ENCODE data around the gene SINHCAF. TPM values are rescaled to one million over a fixed set of nuclear protein-coding genes. Genes with fewer than 3 reads are reported as not detected.
"Not testable (repeated sequence)": the region's sequence is repeated elsewhere in the genome, so short reads cannot be mapped to it uniquely, and the experiment has no call there.

Gene SINHCAF
- total RNA-seq = 100 to 1,000 TPM; 107 to 123 TPM

- POLR2A ChIA-PET = interaction anchor here (0.6 to 1.4 kb wide), 18 partner anchors 8 to 1998 kb away, joined by 3 to 13 read pairs (median 3); partner anchors contain the start of genes AMN1, DDX11 and DENND5B
- H3K36me3 Mint-ChIP-seq (ENCODE audit: low read depth) = peaks cover 12% of the 10 kb centered on the region
Measured at GRCh38 chr12:31325877-31326631, at the start of gene SINHCAF. SINHCAF (minus strand) TSS chr12:31326150; CDS start chr12:31298204, 27,946 bp downstream.

GRCh38 chr12:31375422-31375821, 49.5 kb upstream of the SINHCAF start:
- H3K4me3 Mint-ChIP-seq; DNase-seq; H3K27ac Mint-ChIP-seq; H3K4me1 Mint-ChIP-seq; POLR2A ChIA-PET; H3K36me3 Mint-ChIP-seq (ENCODE audit: low read depth); H3K27me3 Mint-ChIP-seq; H3K9me3 Mint-ChIP-seq: not testable (repeated sequence)
- CTCF ChIA-PET = interaction anchor here (1.2 kb wide), 1 partner anchor 278 kb away, joined by 3 read pairs; no protein-coding TSS in a partner anchor

More at GRCh38 chr12:31325877-31326631, at the start of gene SINHCAF:
- Mint-ChIP-seq H3K27me3 (peaks cover 4% of the 10 kb centered on the region), H3K4me1 (peaks cover 27% of the 10 kb centered on the region), H3K9me3 (no peaks in the 10 kb centered on the region), H3K27ac (peak within 1 kb of the TSS; percentile 95), H3K4me3 (peak within 1 kb of the TSS; percentile 82)
- CTCF ChIA-PET = interaction anchor here (0.7 to 1.1 kb wide), 4 partner anchors 9 to 617 kb away, joined by 3 to 9 read pairs (median 5); no protein-coding TSS in a partner anchor
- DNase-seq = peak; percentile 99

- Mint-ChIP-seq H3K27me3 (peaks cover 1% of the 10 kb centered on the region), H3K9me3 (no peaks in the 10 kb centered on the region), H3K27ac (no peak overlapping the region), H3K4me1 (no peaks in the 10 kb centered on the region), H3K4me3 (no peak overlapping the region), H3K36me3 (ENCODE audit: low read depth) (no peaks in the 10 kb centered on the region)
- POLR2A ChIA-PET = no interaction called here
- DNase-seq = no peak
- CTCF ChIA-PET = interaction anchor here (0.9 kb wide), 1 partner anchor 99 kb away, joined by 3 read pairs; no protein-coding TSS in a partner anchor
Measured at GRCh38 chr12:31371256-31371620, 45.3 kb upstream of the SINHCAF start.

GRCh38 chr12:31370531-31371255, 44.7 kb upstream of the SINHCAF start:
- Mint-ChIP-seq H3K36me3 (ENCODE audit: low read depth) (no peaks in the 10 kb centered on the region), H3K9me3 (no peaks in the 10 kb centered on the region), H3K27ac (no peak overlapping the region), H3K27me3 (peaks cover 1% of the 10 kb centered on the region), H3K4me3 (no peak overlapping the region), H3K4me1 (no peaks in the 10 kb centered on the region)
- no peak for DNase-seq
- ChIA-PET CTCF (interaction anchor here (0.9 kb wide), 1 partner anchor 99 kb away, joined by 3 read pairs; no protein-coding TSS in a partner anchor), POLR2A (interaction anchor here (0.6 kb wide), 1 partner anchor 8 kb away, joined by 3 read pairs; no protein-coding TSS in a partner anchor)

GRCh38 chr12:31369712-31370521, 44.0 kb upstream of the SINHCAF start:
- ChIA-PET CTCF (no interaction called here), POLR2A (interaction anchor here (0.6 kb wide), 1 partner anchor 8 kb away, joined by 3 read pairs; no protein-coding TSS in a partner anchor)
- Mint-ChIP-seq H3K36me3 (ENCODE audit: low read depth) (no peaks in the 10 kb centered on the region), H3K27me3 (peaks cover 1% of the 10 kb centered on the region), H3K4me1 (no peaks in the 10 kb centered on the region), H3K9me3 (no peaks in the 10 kb centered on the region), H3K27ac (no peak overlapping the region), H3K4me3 (no peak overlapping the region)
- DNase-seq = no peak

DNA sequence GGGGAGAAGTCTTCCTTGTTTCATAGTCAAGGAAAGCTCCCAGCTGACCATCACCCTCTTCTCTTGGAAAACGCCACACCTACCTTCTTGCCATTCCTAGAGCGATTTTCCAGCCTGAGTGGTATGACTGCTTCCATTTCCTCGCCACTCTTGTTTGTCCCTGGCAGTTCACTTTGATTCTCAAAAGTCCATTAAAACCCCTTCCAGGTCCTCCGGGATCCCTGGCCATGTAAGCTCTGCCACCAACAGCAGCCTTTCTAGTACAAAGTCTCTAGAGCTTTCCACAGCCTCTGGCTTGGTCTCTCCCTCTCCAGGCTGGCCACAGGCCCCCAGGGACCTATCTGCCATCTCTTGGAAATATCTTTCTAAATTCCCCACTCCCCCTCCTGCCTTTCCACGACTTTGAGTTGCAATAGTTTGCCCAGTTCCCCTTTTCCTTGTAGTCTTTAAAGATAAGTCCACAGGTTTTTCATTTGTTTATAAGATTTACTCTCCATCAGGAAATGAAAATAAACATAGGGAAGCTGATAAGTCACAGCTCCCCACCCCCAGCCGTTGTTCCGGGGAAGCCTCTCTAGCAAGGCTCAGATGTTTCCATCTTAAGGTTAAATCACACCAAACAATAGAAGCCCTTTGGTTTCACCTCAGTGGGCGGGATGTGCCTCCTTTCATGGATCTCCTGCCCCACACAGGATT, 42.9 kb upstream of the SINHCAF start:
- H3K9me3 Mint-ChIP-seq = no peaks in the 10 kb centered on the region
- no peak for DNase-seq
- no peaks in the 10 kb centered on the region for H3K36me3 Mint-ChIP-seq (ENCODE audit: low read depth)
- POLR2A ChIA-PET = no interaction called here
- peaks cover under 1% of the 10 kb centered on the region for H3K4me1 Mint-ChIP-seq
- peaks cover 1% of the 10 kb centered on the region for H3K27me3 Mint-ChIP-seq
- H3K4me3 Mint-ChIP-seq = no peak overlapping the region
- CTCF ChIA-PET = no interaction called here
- no peak overlapping the region for H3K27ac Mint-ChIP-seq

DNA sequence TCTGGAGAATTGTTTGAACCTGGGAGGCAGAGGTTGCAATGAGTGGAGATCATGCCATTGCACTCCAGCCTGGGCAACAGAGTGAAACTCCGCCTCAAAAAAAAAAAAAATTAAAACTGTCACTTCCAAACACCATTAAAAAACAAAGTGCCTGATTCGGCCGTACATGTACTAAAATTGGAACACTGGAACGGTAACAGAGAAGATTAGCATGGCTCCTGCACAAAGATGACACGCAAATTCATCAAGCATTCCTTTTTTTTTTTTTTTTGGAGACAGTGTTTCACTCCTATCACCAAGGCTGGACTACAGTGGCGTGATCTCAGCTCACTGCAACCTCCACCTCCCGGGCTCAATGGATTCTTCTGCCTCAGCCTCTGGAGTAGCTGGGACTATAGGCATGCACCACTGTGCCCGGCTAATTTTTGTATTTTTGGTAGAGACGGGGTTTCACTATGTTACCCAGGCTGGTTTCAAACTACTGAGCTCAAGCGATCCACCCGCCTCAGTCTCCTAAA, 40.2 kb upstream of the SINHCAF start:
- H3K27me3 Mint-ChIP-seq = peaks cover 1% of the 10 kb centered on the region
- no peak overlapping the region for H3K27ac Mint-ChIP-seq
- no peaks in the 10 kb centered on the region for H3K36me3 Mint-ChIP-seq (ENCODE audit: low read depth)
- peaks cover 21% of the 10 kb centered on the region for H3K4me1 Mint-ChIP-seq
- no peak for DNase-seq
- H3K4me3 Mint-ChIP-seq = no peak overlapping the region
- no peaks in the 10 kb centered on the region for H3K9me3 Mint-ChIP-seq
- ChIA-PET CTCF (interaction anchor here (0.7 kb wide), 1 partner anchor 1041 kb away, joined by 3 read pairs; no protein-coding TSS in a partner anchor), POLR2A (no interaction called here)

DNA sequence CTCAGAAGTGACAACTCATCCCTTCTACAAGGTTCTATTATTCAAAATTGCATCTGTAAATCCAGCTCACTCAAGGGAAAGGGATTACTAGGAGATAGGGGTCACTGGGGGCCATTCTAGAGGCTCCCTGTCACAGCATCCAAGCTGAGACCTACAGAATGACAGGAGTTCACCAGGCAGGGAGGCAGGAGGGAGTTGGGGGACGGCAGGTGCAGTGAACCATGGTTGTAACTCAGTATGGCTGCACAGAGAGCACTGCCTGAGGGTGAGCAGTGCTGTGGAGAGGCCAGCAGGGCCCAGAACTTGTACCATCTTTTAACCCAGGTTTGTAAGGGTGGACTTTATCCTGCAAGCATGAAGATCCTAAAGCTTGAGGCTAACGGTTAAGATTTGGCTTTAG, 37.9 kb upstream of the SINHCAF start:
- POLR2A ChIA-PET = interaction anchor here (2.2 to 2.8 kb wide), 2 partner anchors 38 to 48 kb away, joined by 9 to 13 read pairs; partner anchors contain the start of gene SINHCAF
- H3K4me1 Mint-ChIP-seq = peaks cover 21% of the 10 kb centered on the region
- DNase-seq = no peak
- H3K4me3 Mint-ChIP-seq = no peak overlapping the region
- CTCF ChIA-PET = interaction anchor here (1.4 to 2.3 kb wide), 3 partner anchors 39 to 289 kb away, joined by 3 to 8 read pairs (median 7); no protein-coding TSS in a partner anchor
- H3K27ac Mint-ChIP-seq = no peak overlapping the region
- no peaks in the 10 kb centered on the region for H3K36me3 Mint-ChIP-seq (ENCODE audit: low read depth)
- no peaks in the 10 kb centered on the region for H3K9me3 Mint-ChIP-seq
- H3K27me3 Mint-ChIP-seq = no peaks in the 10 kb centered on the region

DNA sequence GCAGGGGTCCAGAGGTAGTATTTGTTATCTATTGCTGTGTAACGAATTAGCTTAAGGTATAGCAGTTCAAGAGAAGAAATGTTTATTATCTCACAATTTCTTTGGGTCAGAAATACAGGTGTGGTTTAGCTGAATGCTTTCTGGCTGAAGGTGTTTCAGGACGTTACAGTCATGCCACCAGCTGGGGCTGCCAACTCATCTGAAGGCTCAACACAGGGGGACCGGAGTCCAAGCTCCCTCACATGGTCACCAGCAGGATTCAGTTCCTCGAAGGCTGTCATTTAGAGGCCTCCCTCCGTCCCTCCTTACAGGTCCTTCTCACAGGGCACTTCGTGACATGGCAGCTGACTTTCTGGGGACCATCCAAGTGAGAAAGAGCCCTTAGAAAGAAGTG, 37.5 kb upstream of the SINHCAF start:
- Mint-ChIP-seq H3K4me1 (peaks cover 21% of the 10 kb centered on the region), H3K27me3 (no peaks in the 10 kb centered on the region), H3K27ac (peak overlapping the region; percentile 87), H3K9me3 (no peaks in the 10 kb centered on the region), H3K4me3 (no peak overlapping the region), H3K36me3 (ENCODE audit: low read depth) (no peaks in the 10 kb centered on the region)
- DNase-seq = no peak
- CTCF ChIA-PET = interaction anchor here (1.2 to 2.3 kb wide), 7 partner anchors 10 to 289 kb away, joined by 3 to 8 read pairs (median 4); partner anchors contain the start of gene DDX11
- POLR2A ChIA-PET = interaction anchor here (2.2 to 2.8 kb wide), 2 partner anchors 37 to 47 kb away, joined by 9 to 13 read pairs; partner anchors contain the start of gene SINHCAF

DNA sequence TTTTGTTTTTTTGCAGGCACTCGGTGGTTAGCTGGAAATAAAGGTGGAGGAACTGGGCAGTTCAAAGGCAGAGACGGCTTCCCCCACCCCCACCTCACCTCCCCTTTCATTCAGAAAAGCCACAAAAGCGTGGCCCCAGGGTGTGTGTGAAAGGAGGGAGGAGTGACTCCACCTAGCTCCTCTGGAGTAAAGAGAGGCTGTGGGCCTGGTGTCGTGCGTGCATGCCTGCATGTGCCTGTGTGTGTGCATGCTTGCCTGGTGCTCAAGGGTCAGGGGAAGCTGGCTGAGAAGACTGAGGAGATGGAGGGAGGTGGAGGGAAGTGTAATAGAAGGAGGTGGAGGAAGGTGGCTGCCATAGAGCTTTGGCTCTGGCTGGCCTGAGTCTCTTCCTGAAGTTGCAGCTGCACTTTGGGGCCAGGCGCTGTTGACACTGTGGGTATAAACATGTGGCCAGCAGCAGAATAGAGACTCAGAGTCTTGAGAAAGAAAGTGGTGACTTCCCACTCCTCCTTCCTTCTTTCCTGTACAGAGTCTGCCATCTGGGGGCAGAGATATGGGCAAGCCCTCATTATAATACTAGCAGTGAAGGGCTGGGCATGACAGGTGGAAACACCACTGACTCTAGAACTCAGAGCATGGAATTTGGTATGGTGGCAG, 36.9 kb upstream of the SINHCAF start:
- no peaks in the 10 kb centered on the region for H3K36me3 Mint-ChIP-seq (ENCODE audit: low read depth)
- H3K4me3 Mint-ChIP-seq = peak overlapping the region; percentile 56
- ChIA-PET CTCF (interaction anchor here (1.2 to 2.3 kb wide), 8 partner anchors 9 to 290 kb away, joined by 3 to 8 read pairs (median 4); partner anchors contain the start of gene DDX11), POLR2A (interaction anchor here (1.2 to 2.8 kb wide), 3 partner anchors 7 to 47 kb away, joined by 3 to 13 read pairs (median 9); partner anchors contain the start of gene SINHCAF)
- H3K27me3 Mint-ChIP-seq = no peaks in the 10 kb centered on the region
- peak overlapping the region; percentile 87 for H3K27ac Mint-ChIP-seq
- peak; percentile 47 for DNase-seq
- peaks cover 21% of the 10 kb centered on the region for H3K4me1 Mint-ChIP-seq
- H3K9me3 Mint-ChIP-seq = no peaks in the 10 kb centered on the region

DNA sequence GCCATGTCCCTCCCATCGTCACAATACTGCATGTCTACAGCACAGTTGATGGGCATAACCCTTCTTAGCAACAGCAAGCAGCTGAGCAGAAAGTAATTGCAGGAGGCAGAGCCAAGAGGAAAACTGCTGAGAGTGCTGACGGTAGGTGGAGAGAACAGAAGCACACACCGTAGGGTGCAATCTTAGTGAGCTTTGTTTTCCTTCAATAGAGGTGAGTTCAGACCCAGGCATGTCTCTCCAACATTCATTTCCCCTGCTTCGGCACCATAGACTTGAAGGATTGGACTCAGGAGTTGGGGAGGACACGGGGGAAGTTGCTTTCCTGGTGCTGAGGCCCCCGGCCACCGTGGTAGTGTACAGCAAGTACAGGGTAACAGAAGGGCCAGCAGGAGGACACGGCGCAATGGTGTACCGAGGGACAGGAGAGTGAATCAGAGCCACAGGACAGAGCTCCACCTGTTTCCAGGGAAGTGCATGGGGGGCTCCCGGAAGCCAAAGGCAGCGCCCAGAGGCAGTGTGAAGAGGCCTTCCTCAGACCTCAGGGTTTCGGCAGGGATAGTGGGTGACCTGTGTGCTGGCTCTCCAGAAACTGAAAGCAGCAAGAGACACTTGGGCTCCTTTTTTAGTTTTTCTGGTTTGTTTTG, 36.3 kb upstream of the SINHCAF start:
- Mint-ChIP-seq H3K36me3 (ENCODE audit: low read depth) (no peaks in the 10 kb centered on the region), H3K4me3 (peak overlapping the region; percentile 56), H3K9me3 (no peaks in the 10 kb centered on the region), H3K27me3 (no peaks in the 10 kb centered on the region), H3K27ac (peak overlapping the region; percentile 87), H3K4me1 (peaks cover 21% of the 10 kb centered on the region)
- CTCF ChIA-PET = interaction anchor here (1.2 to 2.3 kb wide), 7 partner anchors 9 to 288 kb away, joined by 3 to 8 read pairs (median 4); partner anchors contain the start of gene DDX11
- DNase-seq = no peak
- POLR2A ChIA-PET = interaction anchor here (1.2 to 2.8 kb wide), 3 partner anchors 8 to 46 kb away, joined by 3 to 13 read pairs (median 9); partner anchors contain the start of gene SINHCAF
